ENCODE results near the gene NLN.

GRCh38 chr5:65765582-65765981, 43.6 kb downstream of the NLN start:
- TF ChIP-seq CTCF (IDR thresholded peaks at IDR 0.05) (no peak), POLR2A (IDR thresholded peaks at IDR 0.05) (no peak), POLR2AphosphoS5 (IDR thresholded peaks at IDR 0.05) (no peak)

Measured in breast epithelium (tissue), 3 donors.